ENCODE data around the gene GLI3. TPM values are rescaled to one million over a fixed set of nuclear protein-coding genes. Genes with fewer than 3 reads are reported as not detected.

Gene GLI3
- total and polyA plus RNA-seq, 10 of the 15 experiments (the other 5 are each of a cell fraction or from before 2014, with no cell fraction given): 0.01 TPM; not detected in 8

- Histone ChIP-seq H4K20me1 (ENCODE audit: control insufficient read depth, insufficient read depth) (no peaks in the 10 kb centered on the region), H3K27ac (ENCODE audit: control insufficient read depth, insufficient read depth) (no peak overlapping the region), H3K4me3 (no peak overlapping the region), H3K27me3 (replicated peaks in 1 of 2; ENCODE audit: control insufficient read depth in 2 of 2, insufficient read depth in 2 of 2, low read length in 1 of 2) (no peaks in the 10 kb centered on the region), H3K9ac (ENCODE audit: control insufficient read depth, insufficient read depth, low read length) (no peak overlapping the region), H2AFZ (ENCODE audit: control insufficient read depth, low read depth, low read length) (no peak overlapping the region), H3K9me3 (replicated peaks; ENCODE audit: control insufficient read depth, insufficient read depth, low read length) (no peaks in the 10 kb centered on the region), H3K4me2 (ENCODE audit: control insufficient read depth, insufficient read depth) (no peak overlapping the region), H3K79me2 (ENCODE audit: control insufficient read depth, insufficient read depth, low read length) (no peaks in the 10 kb centered on the region), H3K36me3 (ENCODE audit: control insufficient read depth in 2 of 2, insufficient read depth in 2 of 2, low read length in 1 of 2) (no peaks in the 10 kb centered on the region), H3K4me1 (ENCODE audit: control insufficient read depth, insufficient read depth, low read length) (no peaks in the 10 kb centered on the region)
- ATAC-seq: no peak
- DNase-seq (ENCODE audit: low read depth, low spot score): no peak
- no TSS peak for BruUV-seq (replicated peaks)
- ChIA-PET POLR2A (no interaction called here), CTCF (no interaction called here), SMC1A (ENCODE audit: uncharacterized antibody, unreplicated experiment) (no interaction called here), RAD21 (ENCODE audit: unreplicated experiment) (no interaction called here)
- FAIRE-seq: no peak
- intact Hi-C loops (cut with micrococcal nuclease; ENCODE audit: unreplicated experiment) (no loop called here), in situ Hi-C loops (cut with MboI) (no loop called here)
- TF ChIP-seq TAF1 (IDR thresholded peaks at IDR 0.05; ENCODE audit: borderline replicate concordance, low read depth, low read length) (no peak), MEF2A (IDR thresholded peaks at IDR 0.05; ENCODE audit: insufficient read depth, low read depth, low read length) (no peak), SMARCA5 (IDR thresholded peaks at IDR 0.05) (no peak), TBL1XR1 (IDR thresholded peaks at IDR 0.05; ENCODE audit: low read depth, low read length) (no peak), CREB1 (IDR thresholded peaks at IDR 0.05; ENCODE audit: low read depth) (no peak), NR2C2 (IDR thresholded peaks at IDR 0.05; ENCODE audit: borderline replicate concordance, control insufficient read depth, insufficient read length, low read depth) (no peak), ZBTB11 (CRISPR knock-in tag; IDR thresholded peaks at IDR 0.05) (no peak), SPI1 (IDR thresholded peaks at IDR 0.05; ENCODE audit: borderline replicate concordance, insufficient read depth, low read depth, low read length) (no peak), TARDBP (IDR thresholded peaks at IDR 0.05; ENCODE audit: borderline replicate concordance) (no peak), BHLHE40 (IDR thresholded peaks at IDR 0.05; ENCODE audit: borderline replicate concordance in 1 of 2, low read depth in 2 of 2, low read length in 1 of 2) (no peak), NFIC (IDR thresholded peaks at IDR 0.05; ENCODE audit: low read depth, low read length) (no peak), ATF3 (IDR thresholded peaks at IDR 0.05; ENCODE audit: borderline replicate concordance, extremely low read depth, low read depth, low read length) (no peak), JUND (IDR thresholded peaks at IDR 0.05; ENCODE audit: low read depth, low read length) (no peak)
Observed at GRCh38 chr7:42285383-42285824, 48.4 kb upstream of the GLI3 start.

All from GM12878 (cell line).